K562 (cell line): ENCODE data around the gene C1QTNF6. TPM values are rescaled to one million over a fixed set of nuclear protein-coding genes. Genes with fewer than 3 reads are reported as not detected.

ENCODE experiments used
- ATAC-seq: fragments of 200-7000 bp; cut with Tn5 transposase; 3 replicates; pipeline ENCODE4 v1.9.1; 2020; ENCODE audit warnings: moderate library complexity
- BruUV-seq: library from RNA; stranded (reverse); fragments of 400-500 nt; replicated peaks from 2 replicates; lab custom pipeline; 2021; lab: Mats Ljungman, UMichigan
- CTCF ChIA-PET: fragments of 300-600 bp; formaldehyde crosslinking; extraction: SDS; loops from one replicate; lab custom pipeline; 2021; ENCODE audit warnings: low intra/inter-chr PET ratio; lab: Yijun Ruan, JAX
- POLR2A ChIA-PET: fragments of 300-600, 350-650 bp; sonication (Branson Sonifier 250); formaldehyde crosslinking; extraction: SDS; loops from one replicate; lab custom pipeline; 2021; ENCODE audit warnings: antibody characterized with exemption, inconsistent platforms; lab: Yijun Ruan, JAX
- DNase-seq, 4 experiments: peaks; one replicate each; pipeline versions ENCODE4 v3.0.0 to v3.0.0-alpha.2; 2011 to 2018; ENCODE audit warnings: low spot score in 3 of 4, mixed read lengths in 3 of 4; ENCODE audit errors: extremely low read depth in 1 of 4
- FAIRE-seq: peaks from 2 replicates; lab custom pipeline; 2011; peaks lifted over from hg19 to GRCh38; lab: Jason Lieb, UNC
- H2AFZ ChIP-seq: 2 replicates; pipeline ENCODE4 v1.6.0; 2011; ENCODE audit warnings: low read depth, low read length, control low read depth, inconsistent platforms
- H3K27ac ChIP-seq: fragments of 200-600 bp; 3 replicates; pipeline ENCODE4 v1.8.0; 2011; ENCODE audit warnings: low read depth, mild to moderate bottlenecking, control low read depth, inconsistent platforms, low read length, moderate library complexity, mixed read lengths; ENCODE audit errors: extremely low read depth
- H3K27me3 ChIP-seq, 2 experiments: fragments of 300-600 bp in 1 of 2; 2 replicates in 1 of 2; 3 replicates in 1 of 2; pipeline versions ENCODE4 v1.6.0 to v1.8.0; 2011; ENCODE audit warnings: inconsistent platforms in 2 of 2, low read length in 2 of 2, mild to moderate bottlenecking in 1 of 2, mixed read lengths in 1 of 2, moderate library complexity in 1 of 2; ENCODE audit not compliant: control insufficient read depth in 2 of 2, insufficient read depth in 2 of 2
- H3K36me3 ChIP-seq: fragments of 300-600 bp; 3 replicates; pipeline ENCODE4 v1.8.0; 2011; ENCODE audit warnings: mild to moderate bottlenecking, low read length, inconsistent platforms; ENCODE audit not compliant: control insufficient read depth, insufficient read depth
- H3K4me1 ChIP-seq, 2 experiments: fragments of 200-600 bp in 1 of 2; replicated peaks in 1 of 2; 2 replicates in 1 of 2; 3 replicates in 1 of 2; pipeline versions ENCODE4 v1.5.1 to v1.8.0; 2011; ENCODE audit warnings: inconsistent platforms in 2 of 2, low read length in 2 of 2, mild to moderate bottlenecking in 1 of 2, mixed read lengths in 1 of 2, moderate library complexity in 1 of 2; ENCODE audit not compliant: control insufficient read depth in 2 of 2, insufficient read depth in 2 of 2
- H3K4me2 ChIP-seq: 2 replicates; pipeline ENCODE4 v1.6.1; 2011; ENCODE audit warnings: low read length, control low read depth, inconsistent platforms, mixed read lengths; ENCODE audit not compliant: insufficient read depth
- H3K4me3 ChIP-seq: fragments of 200-600 bp; sonication (generic), shearing (Covaris generic); 2 replicates; pipeline ENCODE4 v1.5.1; 2016; ENCODE audit warnings: control low read depth, inconsistent platforms
- H3K79me2 ChIP-seq: fragments of 200-600 bp; 3 replicates; pipeline ENCODE4 v1.8.0; 2011; ENCODE audit warnings: low read length, inconsistent platforms; ENCODE audit not compliant: control insufficient read depth, insufficient read depth
- H3K9ac ChIP-seq, 2 experiments: 2 replicates each; pipeline versions ENCODE4 v1.6.0 to v1.6.1; 2011; ENCODE audit warnings: low read depth in 2 of 2, low read length in 2 of 2, control low read depth in 1 of 2, inconsistent platforms in 1 of 2, mild to moderate bottlenecking in 1 of 2, mixed read lengths in 1 of 2; ENCODE audit not compliant: insufficient read depth in 1 of 2
- H3K9me1 ChIP-seq: one replicate; pipeline ENCODE4 v1.6.0; 2011; ENCODE audit warnings: inconsistent platforms, mild to moderate bottlenecking, low read length, moderate library complexity; ENCODE audit not compliant: control insufficient read depth, insufficient read depth
- H3K9me3 ChIP-seq: replicated peaks from 2 replicates; pipeline ENCODE4 v1.5.1; 2011; ENCODE audit warnings: low read depth, low read length, inconsistent platforms; ENCODE audit not compliant: control insufficient read depth, insufficient read depth
- H4K20me1 ChIP-seq: replicated peaks from 2 replicates; pipeline ENCODE4 v1.6.1; 2011; ENCODE audit warnings: low read length, inconsistent platforms, mixed read lengths; ENCODE audit not compliant: control insufficient read depth, insufficient read depth
- BCOR ChIP-seq: fragments of 450-650 bp; IDR thresholded peaks from 2 replicates; pipeline ENCODE4 v1.6.1; 2016
- CCNT2 ChIP-seq: IDR thresholded peaks from 2 replicates; pipeline ENCODE4 v1.6.1; 2011; ENCODE audit warnings: borderline replicate concordance, low read depth, mild to moderate bottlenecking, moderate library complexity, mixed read lengths, low read length; ENCODE audit not compliant: insufficient read length; ENCODE audit errors: extremely low read depth
- ERF ChIP-seq: fragments of 450-650 bp; formaldehyde crosslinking; IDR thresholded peaks from 2 replicates; pipeline ENCODE4 v1.4.0; 2020; ENCODE audit warnings: mild to moderate bottlenecking, mixed read lengths
- EZH2 ChIP-seq: IDR thresholded peaks from 2 replicates; pipeline ENCODE4 v1.6.1; 2012; ENCODE audit warnings: low read depth, mild to moderate bottlenecking, inconsistent platforms, low read length, borderline replicate concordance
- KAT8 ChIP-seq: fragments of 450-650 bp; IDR thresholded peaks from 2 replicates; pipeline ENCODE4 v1.6.1; 2016; ENCODE audit warnings: low read depth, mild to moderate bottlenecking
- TEAD2 ChIP-seq: fragments of 450-650 bp; IDR thresholded peaks from 2 replicates; pipeline ENCODE4 v1.6.1; 2016; ENCODE audit warnings: missing genetic modification characterization, control low read depth, missing compliant biosample characterization
- TEAD4 ChIP-seq, 2 experiments: sonication (generic) in 1 of 2; formaldehyde crosslinking in 1 of 2; IDR thresholded peaks; 2 replicates each; pipeline versions ENCODE4 v1.6.1 to v1.8.0; 2012 to 2022; ENCODE audit warnings: borderline replicate concordance in 1 of 2, inconsistent platforms in 1 of 2, low read length in 1 of 2, mild to moderate bottlenecking in 1 of 2, missing genetic modification reagents in 1 of 2
- ZFPM2 ChIP-seq: fragments of 250-450 bp; sonication (Bioruptor Pico); IDR thresholded peaks from 2 replicates; pipeline ENCODE4 v1.5.1; 2022; ENCODE audit warnings: mild to moderate bottlenecking
- ZNF764 ChIP-seq: fragments of 250-450 bp; sonication (Bioruptor Pico); IDR thresholded peaks from 2 replicates; pipeline ENCODE4 v1.4.0; 2020; ENCODE audit warnings: low read depth, mild to moderate bottlenecking, moderate library complexity
- WGBS: fragments of 100-300 bp; shearing (Covaris generic); methylation state at CpG from one replicate; pipeline ENCODE4 v1.1.6; 2016; ENCODE audit warnings: low coverage, mixed read lengths; ENCODE audit not compliant: insufficient coverage; ENCODE audit errors: missing lambda C conversion rate; 5-methylcytosine and 5-hydroxymethylcytosine counted together
- in situ Hi-C: fragments of 300-500 bp; cut with MboI; formaldehyde crosslinking; loops from 4 replicates; pipeline ENCODE4 v1.15.0; 2018; ENCODE audit warnings: inconsistent platforms, mixed read lengths
- intact Hi-C: fragments of 100-400 bp; cut with micrococcal nuclease; formaldehyde crosslinking; loops from 2 replicates; pipeline ENCODE4 v1.14.2; 2022
- polyA plus RNA-seq, 8 experiments: library from polyadenylated mRNA; depleted of rRNA in 4 of 8; stranded (reverse) in 5 of 8; unstranded in 3 of 8; fragments of >200 nt; fragmentation: Nextera tagmentation in 2 of 8; fragmentation: Illumina TruSeq in 1 of 8; extraction: Ambion mirVana in 2 of 8; extraction: Trizol in 1 of 8; gene quantifications; 2 replicates each; pipeline versions ENCODE4 v1.2.1 to v1.2.3, GENCODE V29; 2011 to 2014; ENCODE audit warnings: inconsistent platforms in 1 of 8, missing spikeins in 1 of 8
- total RNA-seq, 7 experiments: library from RNA; depleted of rRNA in 6 of 7; stranded (reverse); fragments of >200 nt in 6 of 7; fragmentation: Illumina TruSeq in 2 of 7; extraction: Trizol in 2 of 7; gene quantifications; 2 replicates each; pipeline versions ENCODE4 v1.2.1 to v1.2.3, GENCODE V29; 2011 to 2021; ENCODE audit warnings: low replicate concordance in 1 of 7
- TF ChIP-seq, protein P1 (sequence below), 2 experiments: IDR thresholded peaks in 1 of 2; conservative IDR thresholded peaks in 1 of 2; 2 replicates each; pipeline ENCODE4 v1.6.1; 2016; ENCODE audit warnings: low read depth in 2 of 2, mild to moderate bottlenecking in 1 of 2, missing compliant biosample characterization in 1 of 2, missing genetic modification characterization in 1 of 2, moderate library complexity in 1 of 2
- TF ChIP-seq, protein P2 (sequence below): fragments of 250-450 bp; sonication (Bioruptor Pico); IDR thresholded peaks from 2 replicates; pipeline ENCODE4 v1.8.0; 2021; ENCODE audit warnings: borderline replicate concordance, mild to moderate bottlenecking, moderate library complexity; ENCODE audit not compliant: poor library complexity, severe bottlenecking
- TF ChIP-seq, protein P3 (sequence below), 2 experiments: fragments of 450-650 bp; conservative IDR thresholded peaks; 2 replicates each; pipeline ENCODE4 v1.6.1; 2017; ENCODE audit warnings: mild to moderate bottlenecking in 2 of 2, moderate library complexity in 2 of 2
- TF ChIP-seq, protein P4 (sequence below): fragments of 450-650 bp; IDR thresholded peaks from 2 replicates; pipeline ENCODE4 v1.7.0; 2016; ENCODE audit warnings: borderline replicate concordance

Gene C1QTNF6
- total and polyA plus RNA-seq, 9 of the 15 experiments (the other 6 are each of a cell fraction or from before 2014, with no cell fraction given): 0.18 to 0.92 (median 0.55) TPM

DNA sequence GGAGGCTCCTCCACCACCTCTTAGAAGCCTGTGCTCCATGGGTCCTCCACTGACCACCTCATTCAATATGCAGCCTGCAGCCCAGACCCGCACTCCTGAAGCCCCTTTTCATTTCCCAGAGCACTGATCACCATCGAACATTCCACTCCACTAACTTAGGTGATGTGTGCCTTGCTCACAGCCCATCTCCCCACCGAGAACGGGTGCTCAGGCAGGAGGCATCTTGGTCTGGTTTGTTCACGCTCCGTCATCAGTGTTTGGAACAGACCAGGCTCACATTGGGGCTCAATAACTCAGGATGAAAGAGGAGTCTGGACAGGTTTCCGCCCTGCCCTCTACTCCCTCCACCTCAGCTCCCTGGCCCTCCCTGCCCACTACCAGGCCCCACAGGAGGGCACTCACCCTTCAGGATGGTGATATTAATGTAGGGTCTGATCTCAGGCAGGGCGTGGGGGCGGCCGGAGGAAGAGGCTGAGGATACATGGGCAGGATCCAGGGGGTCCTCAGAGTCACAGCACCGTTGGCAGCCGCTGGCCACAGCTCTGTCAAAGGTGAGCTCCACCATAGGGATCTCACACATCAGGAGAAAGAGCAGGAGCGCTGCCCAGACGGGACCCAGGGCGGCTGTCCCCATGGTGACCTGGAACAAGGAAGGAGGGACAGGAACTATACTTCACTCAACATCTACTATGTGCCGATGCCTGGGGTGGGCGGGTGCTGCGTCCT is 3.1 kb downstream of the C1QTNF6 start:
- no peak for FAIRE-seq
- Histone ChIP-seq H3K9me3 (no peaks in the 10 kb centered on the region), H2AFZ (no peak overlapping the region), H4K20me1 (0 out of 2 replicates have a peak, but pooled peaks cover 3% of the 10 kb centered on the region), H3K36me3 (no peaks in the 10 kb centered on the region), H3K27me3 (peaks cover 0 to 40% of the 10 kb centered on the region in 2 experiments; a peak in 2 of 5 replicates), H3K79me2 (no peaks in the 10 kb centered on the region), H3K4me1 (peaks cover 9 to 31% of the 10 kb centered on the region in 2 experiments), H3K4me2 (no peak overlapping the region), H3K9ac (no peak overlapping the region), H3K4me3 (no peak overlapping the region), H3K9me1 (no peaks in the 10 kb centered on the region), H3K27ac (no peak overlapping the region)
- 21% methylated on average over 9 of the region's 18 CpGs for WGBS
- intact Hi-C loops: no loop called here
- BruUV-seq: no TSS peak
- ChIA-PET CTCF (no interaction called here), POLR2A (interaction anchor here (0.7 kb wide), 1 partner anchor 377 kb away, joined by 4 read pairs; no protein-coding TSS in a partner anchor)
- in situ Hi-C loops: no loop called here
- no peak for DNase-seq
- no peak for ATAC-seq
- TF ChIP-seq TEAD4 (IDR thresholded peaks at IDR 0.05; ENCODE audit: low read length): no peak
- no peak for TF ChIP-seq TEAD4 (CRISPR knock-in tag; IDR thresholded peaks at IDR 0.05; ENCODE audit: borderline replicate concordance)
- TF ChIP-seq ZNF764: no peak
- TF ChIP-seq ERF: no peak
- TF ChIP-seq ZFPM2: no peak
- TF ChIP-seq, protein P1, sequence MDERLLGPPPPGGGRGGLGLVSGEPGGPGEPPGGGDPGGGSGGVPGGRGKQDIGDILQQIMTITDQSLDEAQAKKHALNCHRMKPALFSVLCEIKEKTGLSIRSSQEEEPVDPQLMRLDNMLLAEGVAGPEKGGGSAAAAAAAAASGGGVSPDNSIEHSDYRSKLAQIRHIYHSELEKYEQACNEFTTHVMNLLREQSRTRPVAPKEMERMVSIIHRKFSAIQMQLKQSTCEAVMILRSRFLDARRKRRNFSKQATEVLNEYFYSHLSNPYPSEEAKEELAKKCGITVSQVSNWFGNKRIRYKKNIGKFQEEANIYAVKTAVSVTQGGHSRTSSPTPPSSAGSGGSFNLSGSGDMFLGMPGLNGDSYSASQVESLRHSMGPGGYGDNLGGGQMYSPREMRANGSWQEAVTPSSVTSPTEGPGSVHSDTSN (CRISPR knock-in tag; IDR thresholded peaks at IDR 0.05; ENCODE audit: low read depth): no peak
- TF ChIP-seq, protein P1 (tag; conservative IDR thresholded peaks at IDR 0.05; ENCODE audit: low read depth): no peak
- no peak for TF ChIP-seq KAT8
- TF ChIP-seq, protein P2, sequence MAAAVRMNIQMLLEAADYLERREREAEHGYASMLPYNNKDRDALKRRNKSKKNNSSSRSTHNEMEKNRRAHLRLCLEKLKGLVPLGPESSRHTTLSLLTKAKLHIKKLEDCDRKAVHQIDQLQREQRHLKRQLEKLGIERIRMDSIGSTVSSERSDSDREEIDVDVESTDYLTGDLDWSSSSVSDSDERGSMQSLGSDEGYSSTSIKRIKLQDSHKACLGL (CRISPR knock-in tag): no peak
- TF ChIP-seq, protein P3, sequence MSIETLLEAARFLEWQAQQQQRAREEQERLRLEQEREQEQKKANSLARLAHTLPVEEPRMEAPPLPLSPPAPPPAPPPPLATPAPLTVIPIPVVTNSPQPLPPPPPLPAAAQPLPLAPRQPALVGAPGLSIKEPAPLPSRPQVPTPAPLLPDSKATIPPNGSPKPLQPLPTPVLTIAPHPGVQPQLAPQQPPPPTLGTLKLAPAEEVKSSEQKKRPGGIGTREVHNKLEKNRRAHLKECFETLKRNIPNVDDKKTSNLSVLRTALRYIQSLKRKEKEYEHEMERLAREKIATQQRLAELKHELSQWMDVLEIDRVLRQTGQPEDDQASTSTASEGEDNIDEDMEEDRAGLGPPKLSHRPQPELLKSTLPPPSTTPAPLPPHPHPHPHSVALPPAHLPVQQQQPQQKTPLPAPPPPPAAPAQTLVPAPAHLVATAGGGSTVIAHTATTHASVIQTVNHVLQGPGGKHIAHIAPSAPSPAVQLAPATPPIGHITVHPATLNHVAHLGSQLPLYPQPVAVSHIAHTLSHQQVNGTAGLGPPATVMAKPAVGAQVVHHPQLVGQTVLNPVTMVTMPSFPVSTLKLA (conservative IDR thresholded peaks at IDR 0.05): no peak
- TF ChIP-seq, protein P4, sequence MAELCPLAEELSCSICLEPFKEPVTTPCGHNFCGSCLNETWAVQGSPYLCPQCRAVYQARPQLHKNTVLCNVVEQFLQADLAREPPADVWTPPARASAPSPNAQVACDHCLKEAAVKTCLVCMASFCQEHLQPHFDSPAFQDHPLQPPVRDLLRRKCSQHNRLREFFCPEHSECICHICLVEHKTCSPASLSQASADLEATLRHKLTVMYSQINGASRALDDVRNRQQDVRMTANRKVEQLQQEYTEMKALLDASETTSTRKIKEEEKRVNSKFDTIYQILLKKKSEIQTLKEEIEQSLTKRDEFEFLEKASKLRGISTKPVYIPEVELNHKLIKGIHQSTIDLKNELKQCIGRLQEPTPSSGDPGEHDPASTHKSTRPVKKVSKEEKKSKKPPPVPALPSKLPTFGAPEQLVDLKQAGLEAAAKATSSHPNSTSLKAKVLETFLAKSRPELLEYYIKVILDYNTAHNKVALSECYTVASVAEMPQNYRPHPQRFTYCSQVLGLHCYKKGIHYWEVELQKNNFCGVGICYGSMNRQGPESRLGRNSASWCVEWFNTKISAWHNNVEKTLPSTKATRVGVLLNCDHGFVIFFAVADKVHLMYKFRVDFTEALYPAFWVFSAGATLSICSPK: no peak
- no peak for TF ChIP-seq BCOR
- TF ChIP-seq CCNT2: no peak
- TF ChIP-seq TEAD2 (tag): no peak
- TF ChIP-seq EZH2: no peak
